Iris pigment epithelial cell (primary cell): ENCODE results near the gene RYR3.

Source experiments
- DNase-seq: peaks from one replicate; pipeline ENCODE4 v3.0.0-alpha.2; 2011; ENCODE audit warnings: low read depth

Gene RYR3

GRCh38 chr15:33382491-33382890 lies 71.7 kb downstream of the RYR3 start:
- DNase-seq, result no peak

GRCh38 chr15:33384307-33384706 lies 73.5 kb downstream of the RYR3 start:
- no peak for DNase-seq

DNA sequence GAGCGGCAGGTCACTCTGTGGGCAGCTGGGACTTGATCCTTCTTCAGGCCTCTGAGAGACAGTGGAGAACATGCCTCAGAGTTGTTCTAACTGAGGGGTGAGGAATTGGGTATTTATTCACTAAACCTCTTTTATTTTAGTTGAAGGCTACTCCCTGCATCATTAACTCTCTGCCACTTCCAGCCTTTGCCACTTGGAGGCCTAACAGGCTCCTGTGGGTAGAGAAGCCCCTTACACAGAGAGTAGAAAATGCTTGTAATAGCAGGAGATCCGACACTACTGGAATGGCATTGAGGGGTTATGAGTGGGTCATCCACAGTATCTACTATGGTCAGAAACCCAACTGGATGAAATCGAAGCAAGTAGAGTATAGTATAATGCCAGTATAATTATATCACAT lies 81.7 kb downstream of the RYR3 start:
- no peak for DNase-seq

DNA sequence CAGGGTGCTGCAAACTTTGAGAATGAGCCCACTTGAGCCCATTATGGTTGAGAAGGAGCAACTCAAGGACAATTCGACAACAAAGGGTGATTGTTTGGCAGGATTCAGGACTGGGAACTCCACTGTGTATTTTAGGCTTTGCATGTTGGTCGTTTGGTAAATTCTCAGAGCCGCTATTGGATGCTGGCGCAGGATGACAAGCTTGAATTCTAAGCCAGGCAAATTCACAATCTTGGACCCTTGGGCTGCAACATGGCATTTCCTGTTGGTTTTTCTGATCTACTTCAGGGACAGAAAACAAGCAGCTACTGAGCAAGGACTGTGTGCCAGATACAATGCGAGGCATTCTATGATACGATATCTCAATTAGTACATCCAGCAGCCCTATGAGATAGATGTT lies 82.8 kb downstream of the RYR3 start:
- DNase-seq, result no peak

GRCh38 chr15:33395321-33395720 lies 84.6 kb downstream of the RYR3 start:
- no peak for DNase-seq

GRCh38 chr15:33395846-33396245 lies 85.1 kb downstream of the RYR3 start:
- no peak for DNase-seq

DNA sequence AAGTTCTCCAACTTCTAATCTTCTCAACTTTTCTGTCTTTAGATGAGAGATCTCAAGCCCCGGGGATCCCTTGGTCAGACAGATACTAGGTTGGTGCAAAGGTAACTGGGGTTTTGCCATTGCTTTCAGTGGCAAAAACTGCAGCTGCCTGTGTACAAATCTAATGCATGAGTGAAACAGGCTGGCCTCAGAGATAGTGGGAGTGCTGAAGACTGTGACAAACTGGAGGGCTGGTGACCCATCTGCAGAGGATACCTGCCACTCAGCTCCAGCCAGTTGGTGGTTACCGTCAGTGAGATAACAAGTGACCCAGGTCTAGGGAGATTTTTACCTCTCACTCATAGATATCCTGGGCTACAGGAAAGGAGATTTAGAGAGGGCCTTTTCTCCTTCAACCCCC lies 85.7 kb downstream of the RYR3 start:
- no peak for DNase-seq

- no peak for DNase-seq
Observed at GRCh38 chr15:33398555-33398954, 87.8 kb downstream of the RYR3 start.

DNA sequence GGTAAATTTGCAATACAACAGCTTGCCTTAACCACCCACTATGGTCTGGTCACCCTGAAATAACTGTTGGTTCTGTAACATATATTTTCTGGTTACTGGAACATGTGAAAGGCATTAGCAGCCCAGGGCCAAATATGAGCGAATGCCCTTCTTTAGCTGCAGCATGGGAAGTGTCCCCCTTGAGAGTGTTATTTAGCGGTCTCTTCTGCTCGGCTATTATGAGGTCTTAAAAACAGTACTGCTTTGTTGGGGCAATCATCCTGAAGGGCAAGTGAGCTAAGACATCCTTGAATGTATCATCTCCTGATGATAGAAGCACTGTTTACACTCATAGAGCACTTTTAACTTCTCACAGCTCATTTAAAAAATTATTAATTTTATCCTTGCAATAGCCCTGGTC lies 90.2 kb downstream of the RYR3 start:
- no peak for DNase-seq

GRCh38 chr15:33402600-33402999 lies 91.8 kb downstream of the RYR3 start:
- DNase-seq, result no peak

GRCh38 chr15:33405096-33405495 lies 94.3 kb downstream of the RYR3 start:
- DNase-seq, result no peak

DNA sequence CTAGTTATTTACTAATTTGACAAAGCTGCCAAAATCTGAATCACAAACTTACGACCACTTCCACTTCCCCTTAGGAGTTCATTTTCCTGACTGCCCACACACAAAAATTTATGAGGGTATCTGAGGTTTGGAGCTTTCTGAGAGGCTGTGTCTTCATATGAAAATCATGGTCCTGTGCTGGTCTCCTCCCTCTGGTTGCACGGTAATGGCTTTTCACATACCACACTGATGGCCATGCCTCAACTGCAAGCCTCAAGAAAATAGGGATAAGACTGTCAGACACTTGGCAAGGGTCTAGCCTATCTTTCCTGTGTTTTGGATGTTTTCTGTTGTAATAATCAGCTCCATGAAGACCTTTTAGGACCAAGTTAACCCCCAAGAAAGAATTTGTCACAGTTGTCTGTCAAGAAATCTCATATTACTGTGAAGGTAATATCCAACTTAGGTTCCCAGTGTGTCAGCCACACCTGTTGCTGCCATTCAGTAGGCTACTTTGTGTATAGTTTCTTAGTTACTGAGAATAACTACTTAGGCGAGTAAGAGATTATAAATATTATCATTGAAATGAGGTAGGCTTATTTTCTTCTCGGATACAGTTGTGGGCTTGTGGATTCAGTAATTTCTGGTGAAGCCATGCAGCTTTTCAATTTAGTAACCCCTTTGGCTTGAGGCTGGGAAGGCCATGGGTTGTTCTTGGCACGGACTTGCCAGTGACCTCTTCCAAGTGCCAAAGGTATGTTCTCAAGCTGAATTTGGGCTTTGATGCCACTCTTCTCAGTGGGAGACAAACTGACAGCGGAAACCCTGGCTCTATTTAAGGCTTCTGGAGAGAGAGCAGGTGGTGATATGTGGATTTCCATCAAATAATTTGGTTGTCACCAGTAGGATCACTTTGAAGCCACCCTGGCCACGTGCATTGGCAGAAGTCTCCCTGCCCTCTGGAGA lies 101.1 kb downstream of the RYR3 start:
- DNase-seq, result no peak

GRCh38 chr15:33419701-33420100 lies 108.9 kb downstream of the RYR3 start:
- no peak for DNase-seq

DNA sequence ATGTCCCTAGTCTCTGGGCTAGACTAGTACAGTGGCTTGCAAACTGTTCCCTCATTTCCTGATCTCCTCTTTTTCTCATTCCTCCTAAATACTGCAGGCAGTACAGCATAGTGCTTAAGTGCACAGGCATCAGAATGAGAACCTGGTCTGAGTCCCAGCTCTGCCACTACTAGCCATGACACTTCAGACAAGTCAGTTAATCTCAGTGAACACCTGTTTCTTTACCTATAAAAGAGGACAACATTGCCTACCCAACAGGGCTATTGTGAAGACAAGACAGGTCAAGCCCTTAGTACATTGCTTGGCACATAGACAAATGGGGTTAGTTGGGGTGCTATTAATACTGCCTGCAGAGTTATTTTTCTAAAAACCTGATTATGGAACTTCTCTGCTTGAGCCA lies 113.3 kb downstream of the RYR3 start:
- DNase-seq, result no peak

- peak; percentile 0 for DNase-seq
Observed at GRCh38 chr15:33425142-33425541, 114.4 kb downstream of the RYR3 start.

- DNase-seq, result no peak
Observed at GRCh38 chr15:33430577-33430976, 119.8 kb downstream of the RYR3 start.

DNA sequence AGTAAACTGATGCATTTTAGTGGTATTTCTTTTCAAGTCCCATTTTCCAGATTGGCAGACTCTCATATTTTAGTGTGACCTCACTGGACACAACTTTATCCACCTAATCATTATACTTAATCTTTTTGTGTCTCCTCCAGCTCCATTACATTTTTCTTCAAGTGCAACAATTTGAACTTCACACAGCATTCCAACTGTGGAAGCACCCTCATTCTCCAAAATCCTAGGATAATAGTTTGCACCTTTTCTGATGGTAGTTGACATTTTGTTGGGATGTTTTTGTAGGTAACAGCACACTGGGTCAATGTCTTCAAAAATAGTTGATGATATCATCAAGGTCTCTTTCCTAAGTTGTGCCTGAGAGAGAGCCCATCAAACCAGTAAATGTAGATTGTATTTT lies 123.1 kb downstream of the RYR3 start:
- DNase-seq, result no peak

DNA sequence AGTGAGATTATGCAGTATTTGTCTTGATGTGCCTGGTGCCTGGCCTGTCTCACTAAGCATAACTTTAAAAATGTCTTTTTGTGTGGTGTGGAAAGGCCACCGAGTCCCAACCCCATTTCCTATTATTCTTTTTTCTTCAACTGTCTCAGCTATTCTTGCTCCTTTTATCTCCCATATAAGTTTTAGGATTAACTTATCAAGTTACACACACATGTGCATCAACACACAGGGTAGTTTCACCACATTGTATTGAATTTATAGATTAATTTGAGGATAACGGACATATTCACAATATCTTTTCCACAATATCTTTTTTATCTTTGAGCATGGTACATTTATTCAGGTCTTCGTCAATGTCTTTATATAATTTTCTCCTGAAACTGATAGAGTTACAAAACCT lies 127.6 kb downstream of the RYR3 start:
- no peak for DNase-seq

- DNase-seq, result no peak
Observed at GRCh38 chr15:33440900-33441299, 130.1 kb downstream of the RYR3 start.

- no peak for DNase-seq
Observed at GRCh38 chr15:33442449-33442848, 131.7 kb downstream of the RYR3 start.

DNA sequence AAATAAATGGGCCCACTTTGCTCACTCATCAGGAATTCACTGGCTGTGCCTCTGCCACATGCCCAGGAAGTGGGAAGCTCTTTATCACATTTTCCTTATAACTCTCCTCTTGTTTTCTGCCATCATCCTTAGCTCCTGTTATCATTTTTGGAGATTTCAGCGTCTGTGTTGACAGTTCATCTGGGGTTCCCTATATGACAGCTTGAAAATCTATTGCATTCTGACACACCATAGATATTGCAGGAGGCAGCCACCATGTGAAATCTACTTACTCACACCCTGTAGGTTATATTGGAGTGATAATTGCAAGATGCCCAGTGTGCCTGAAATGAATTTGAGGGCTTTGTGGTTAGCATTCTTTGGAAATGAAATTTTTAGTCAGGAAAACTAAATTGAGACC lies 132.9 kb downstream of the RYR3 start:
- no peak for DNase-seq

DNA sequence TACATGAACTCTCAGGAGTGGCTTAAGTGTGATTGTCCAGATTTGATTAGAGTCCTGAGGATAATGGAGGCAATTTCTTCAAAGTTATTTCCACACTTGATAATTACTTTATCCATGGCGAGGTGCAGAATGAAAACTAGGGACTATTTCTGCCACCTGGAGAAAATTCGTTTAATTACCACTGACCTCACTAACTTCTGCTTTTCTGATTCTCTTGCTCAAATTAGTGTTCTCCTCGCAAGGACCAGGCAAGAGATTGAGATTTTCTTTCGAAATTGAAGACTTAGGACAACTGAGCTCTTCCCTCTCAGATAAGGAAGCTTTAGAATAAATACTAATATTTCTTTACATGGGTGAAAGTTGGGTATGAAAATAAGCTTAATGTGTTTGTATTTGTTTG lies 135.2 kb downstream of the RYR3 start:
- no peak for DNase-seq

- no peak for DNase-seq
Observed at GRCh38 chr15:33448151-33448550, 137.4 kb downstream of the RYR3 start.

DNA sequence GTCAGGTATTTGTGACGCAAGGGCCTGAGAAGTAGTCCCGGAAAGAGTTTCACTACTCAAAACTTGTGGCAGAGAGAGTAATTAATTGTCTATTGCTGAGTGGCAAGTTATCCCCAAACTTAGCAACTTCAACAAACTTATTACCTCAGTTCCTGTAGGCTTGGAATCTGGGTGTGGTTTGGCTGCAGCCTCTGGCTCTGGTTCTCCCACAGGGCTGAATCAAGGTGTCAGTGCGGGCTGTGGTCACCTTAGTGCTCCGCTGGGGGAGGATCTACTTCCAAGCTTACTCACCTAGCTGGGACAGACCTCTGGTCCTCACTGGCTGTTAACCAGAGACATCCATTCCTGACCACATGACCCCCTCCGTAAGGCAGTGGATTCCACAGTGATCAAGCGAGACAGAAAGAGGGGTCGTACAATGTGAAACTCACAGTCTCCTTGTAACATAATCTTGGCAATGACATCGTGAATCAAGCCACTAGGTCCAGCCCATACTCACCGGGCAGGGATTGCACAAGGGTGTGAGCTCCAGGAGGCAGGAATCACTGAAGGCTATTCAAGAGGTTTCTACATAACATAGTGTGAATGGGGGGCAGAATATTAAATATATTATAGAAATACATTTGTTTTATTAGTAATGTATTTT lies 138.3 kb downstream of the RYR3 start:
- no peak for DNase-seq
